Right hindlimb (tissue), 1 donor: ENCODE measurements around the gene ARVCF.

ENCODE experiments used
- DNase-seq: peaks from one replicate; pipeline ENCODE4 v3.0.0-alpha.2; 2018

Gene ARVCF

GRCh38 chr22:20014526-20015186, 2.0 kb downstream of the ARVCF start:
- peak; percentile 21 for DNase-seq

- DNase-seq: peak; percentile 84
Measured at GRCh38 chr22:20013382-20013871, 3.2 kb downstream of the ARVCF start.

- peak; percentile 20 for DNase-seq
Measured at GRCh38 chr22:20012741-20013331, 3.8 kb downstream of the ARVCF start.

GRCh38 chr22:20011993-20012740, 4.5 kb downstream of the ARVCF start:
- peak; percentile 16 for DNase-seq

- DNase-seq: peak; percentile 15
Measured at GRCh38 chr22:20011123-20011992, 5.3 kb downstream of the ARVCF start.

- DNase-seq: peak; percentile 10
Measured at GRCh38 chr22:20010307-20011122, 6.1 kb downstream of the ARVCF start.

GRCh38 chr22:20009582-20010306, 6.9 kb downstream of the ARVCF start:
- peak; percentile 15 for DNase-seq

- peak; percentile 13 for DNase-seq
Measured at GRCh38 chr22:20009018-20009491, 7.6 kb downstream of the ARVCF start.

GRCh38 chr22:20008221-20008995, 8.2 kb downstream of the ARVCF start:
- peak; percentile 14 for DNase-seq

- no peak for DNase-seq
Measured at GRCh38 chr22:20004464-20004863, 12.2 kb downstream of the ARVCF start.

- no peak for DNase-seq
Measured at GRCh38 chr22:20003304-20003703, 13.3 kb downstream of the ARVCF start.

- peak; percentile 47 for DNase-seq
Measured at GRCh38 chr22:20002636-20003035, 14.0 kb downstream of the ARVCF start.

- DNase-seq: peak; percentile 11
Measured at GRCh38 chr22:20002128-20002527, 14.5 kb downstream of the ARVCF start.

- DNase-seq: peak; percentile 15
Measured at GRCh38 chr22:20001082-20001638, 15.5 kb downstream of the ARVCF start.

GRCh38 chr22:20000246-20001081, 16.2 kb downstream of the ARVCF start:
- DNase-seq: peak; percentile 26

- DNase-seq: peak; percentile 28
Measured at GRCh38 chr22:19998991-19999820, 17.4 kb downstream of the ARVCF start.

- DNase-seq: peak; percentile 24
Measured at GRCh38 chr22:19998232-19998951, 18.2 kb downstream of the ARVCF start.
